MCF 10A (cell line): ENCODE results near the gene FOXP4. TPM values are rescaled to one million over a fixed set of nuclear protein-coding genes. Genes with fewer than 3 reads are reported as not detected.

Experiments
- BruUV-seq: library from RNA; stranded (reverse); fragments of 400-500 nt; replicated peaks from 2 replicates; lab custom pipeline; 2021; lab: Mats Ljungman, UMichigan
- CTCF ChIA-PET: fragments of 300-600 bp; sonication (Branson Sonifier 250); formaldehyde crosslinking; extraction: SDS; loops from one replicate; lab custom pipeline; 2021; ENCODE audit warnings: antibody characterized with exemption, inconsistent platforms; lab: Yijun Ruan, JAX
- POLR2A ChIA-PET: fragments of 300-600, 350-650 bp; sonication (Branson Sonifier 250); formaldehyde crosslinking; extraction: SDS; loops from one replicate; lab custom pipeline; 2020; ENCODE audit warnings: antibody characterized with exemption, inconsistent platforms; lab: Yijun Ruan, JAX
- DNase-seq: peaks from one replicate; pipeline ENCODE4 v3.0.0-alpha.2; 2018; ENCODE audit not compliant: unreplicated experiment
- H3K27ac Mint-ChIP-seq: one replicate; pipeline ENCODE4 v1.8.0; 2022; ENCODE audit warnings: mild to moderate bottlenecking, low read depth, mixed read lengths; ENCODE audit not compliant: unreplicated experiment
- H3K27me3 Mint-ChIP-seq: one replicate; pipeline ENCODE4 v1.8.0; 2022; ENCODE audit warnings: mixed read lengths; ENCODE audit not compliant: insufficient read depth, unreplicated experiment
- H3K36me3 Mint-ChIP-seq: one replicate; pipeline ENCODE4 v1.8.0; 2022; ENCODE audit warnings: mild to moderate bottlenecking, moderate library complexity, mixed read lengths; ENCODE audit not compliant: insufficient read depth, unreplicated experiment
- H3K4me1 Mint-ChIP-seq: one replicate; pipeline ENCODE4 v1.8.0; 2022; ENCODE audit warnings: mixed read lengths; ENCODE audit not compliant: insufficient read depth, unreplicated experiment
- H3K4me3 Mint-ChIP-seq: one replicate; pipeline ENCODE4 v1.8.0; 2022; ENCODE audit warnings: mild to moderate bottlenecking, moderate library complexity, mixed read lengths; ENCODE audit not compliant: unreplicated experiment
- H3K9me3 Mint-ChIP-seq: one replicate; pipeline ENCODE4 v1.8.0; 2022; ENCODE audit warnings: mixed read lengths; ENCODE audit not compliant: unreplicated experiment
- CTCF ChIP-seq: fragments of 200-600 bp; IDR thresholded peaks from one replicate; pipeline ENCODE4 v1.8.0; 2022; ENCODE audit warnings: antibody characterized with exemption, mild to moderate bottlenecking; ENCODE audit not compliant: unreplicated experiment
- intact Hi-C: fragments of 100-400 bp; cut with micrococcal nuclease; formaldehyde crosslinking; loops from 2 replicates; pipeline ENCODE4 v1.14.1; 2022
- total RNA-seq: library from RNA; stranded (reverse); gene quantifications from 2 replicates; pipeline ENCODE4 v1.2.3, GENCODE V29; 2022

Gene FOXP4
- total RNA-seq, 1 experiment from 2014 or later = 16.5 TPM

GRCh38 chr6:41600499-41601247 lies 54.5 kb downstream of the FOXP4 start:
- no peaks in the 10 kb centered on the region for H3K9me3 Mint-ChIP-seq
- intact Hi-C loops = loop anchor here (1.0 kb wide), 1 partner anchor 233 kb away; no protein-coding TSS in a partner anchor
- H3K27me3 Mint-ChIP-seq = no peaks in the 10 kb centered on the region
- POLR2A ChIA-PET = interaction anchor here (1.2 kb wide), 1 partner anchor 86 kb away, joined by 3 read pairs; no protein-coding TSS in a partner anchor
- H3K4me1 Mint-ChIP-seq = peaks cover 5% of the 10 kb centered on the region
- CTCF ChIA-PET = interaction anchor here (0.9 to 7.3 kb wide), 4 partner anchors 25 to 232 kb away, joined by 4 to 137 read pairs (median 8); no protein-coding TSS in a partner anchor
- H3K4me3 Mint-ChIP-seq = no peak overlapping the region
- no TSS peak for BruUV-seq
- no peak for TF ChIP-seq CTCF
- DNase-seq = no peak
- H3K36me3 Mint-ChIP-seq = peaks cover 13% of the 10 kb centered on the region
- no peak overlapping the region for H3K27ac Mint-ChIP-seq

- DNase-seq = no peak
- Mint-ChIP-seq H3K36me3 (peaks cover 10% of the 10 kb centered on the region), H3K9me3 (no peaks in the 10 kb centered on the region), H3K4me3 (no peak overlapping the region), H3K27me3 (no peaks in the 10 kb centered on the region), H3K27ac (no peak overlapping the region), H3K4me1 (peaks cover 5% of the 10 kb centered on the region)
- no peak for TF ChIP-seq CTCF
- CTCF ChIA-PET = interaction anchor here (0.7 to 7.3 kb wide), 9 partner anchors 25 to 233 kb away, joined by 3 to 137 read pairs (median 7); no protein-coding TSS in a partner anchor
- BruUV-seq = no TSS peak
- POLR2A ChIA-PET = interaction anchor here (1.2 to 2.5 kb wide), 2 partner anchors 79 to 85 kb away, joined by 3 to 14 read pairs; no protein-coding TSS in a partner anchor
- intact Hi-C loops = loop anchor here (1.0 kb wide), 1 partner anchor 234 kb away; no protein-coding TSS in a partner anchor
Measured at GRCh38 chr6:41601248-41601549, 55.0 kb downstream of the FOXP4 start.

- intact Hi-C loops = no loop called here
- no peak overlapping the region for H3K27ac Mint-ChIP-seq
Measured at GRCh38 chr6:41602422-41602743, 56.2 kb downstream of the FOXP4 start.

More at GRCh38 chr6:41602422-41602743, 56.2 kb downstream of the FOXP4 start:
- Mint-ChIP-seq H3K4me1 (peaks cover 5% of the 10 kb centered on the region), H3K4me3 (no peak overlapping the region), H3K27me3 (no peaks in the 10 kb centered on the region), H3K9me3 (no peaks in the 10 kb centered on the region), H3K36me3 (no peaks in the 10 kb centered on the region)
- BruUV-seq = no TSS peak
- no peak for TF ChIP-seq CTCF
- ChIA-PET CTCF (interaction anchor here (0.6 to 7.3 kb wide), 51 partner anchors 8 to 390 kb away, joined by 3 to 137 read pairs (median 4); no protein-coding TSS in a partner anchor), POLR2A (interaction anchor here (0.6 to 2.5 kb wide), 4 partner anchors 35 to 234 kb away, joined by 3 to 14 read pairs (median 5); no protein-coding TSS in a partner anchor)
- DNase-seq = no peak
